IPS DF 6.9 (cell line): ENCODE results near the gene SF3B1.
"Not testable (repeated sequence)": the region's sequence is repeated elsewhere in the genome, so short reads cannot be mapped to it uniquely, and the experiment has no call there.

Source experiments
- DNase-seq: peaks from one replicate; pipeline ENCODE4 v3.0.0-alpha.2; 2013; ENCODE audit warnings: low read depth, low spot score
- H3K27ac ChIP-seq: one replicate; pipeline ENCODE4 v1.5.1; 2013; ENCODE audit warnings: low read length, control low read depth
- H3K27me3 ChIP-seq: 2 replicates; pipeline ENCODE4 v1.6.1; 2013; ENCODE audit warnings: mild to moderate bottlenecking, low read length; ENCODE audit not compliant: control insufficient read depth, insufficient read depth
- H3K36me3 ChIP-seq: 2 replicates; pipeline ENCODE4 v1.6.1; 2013; ENCODE audit warnings: low read length; ENCODE audit not compliant: control insufficient read depth, insufficient read depth
- H3K4me1 ChIP-seq: 2 replicates; pipeline ENCODE4 v1.6.1; 2013; ENCODE audit warnings: low read length; ENCODE audit not compliant: control insufficient read depth, insufficient read depth
- H3K4me3 ChIP-seq: 2 replicates; pipeline ENCODE4 v1.5.1; 2013; ENCODE audit warnings: mild to moderate bottlenecking, low read length
- H3K9me3 ChIP-seq: 2 replicates; pipeline ENCODE4 v1.6.1; 2013; ENCODE audit warnings: low read length, inconsistent platforms; ENCODE audit not compliant: control insufficient read depth, insufficient read depth
- WGBS: extraction: QIAGEN DNeasy Blood & Tissue Kit; methylation state at CpG from one replicate; pipeline ENCODE4 v1.1.7; 2013; ENCODE audit warnings: mixed read lengths, missing lambda C conversion rate; ENCODE audit not compliant: insufficient read length, insufficient coverage; 5-methylcytosine and 5-hydroxymethylcytosine counted together

Gene SF3B1

DNA sequence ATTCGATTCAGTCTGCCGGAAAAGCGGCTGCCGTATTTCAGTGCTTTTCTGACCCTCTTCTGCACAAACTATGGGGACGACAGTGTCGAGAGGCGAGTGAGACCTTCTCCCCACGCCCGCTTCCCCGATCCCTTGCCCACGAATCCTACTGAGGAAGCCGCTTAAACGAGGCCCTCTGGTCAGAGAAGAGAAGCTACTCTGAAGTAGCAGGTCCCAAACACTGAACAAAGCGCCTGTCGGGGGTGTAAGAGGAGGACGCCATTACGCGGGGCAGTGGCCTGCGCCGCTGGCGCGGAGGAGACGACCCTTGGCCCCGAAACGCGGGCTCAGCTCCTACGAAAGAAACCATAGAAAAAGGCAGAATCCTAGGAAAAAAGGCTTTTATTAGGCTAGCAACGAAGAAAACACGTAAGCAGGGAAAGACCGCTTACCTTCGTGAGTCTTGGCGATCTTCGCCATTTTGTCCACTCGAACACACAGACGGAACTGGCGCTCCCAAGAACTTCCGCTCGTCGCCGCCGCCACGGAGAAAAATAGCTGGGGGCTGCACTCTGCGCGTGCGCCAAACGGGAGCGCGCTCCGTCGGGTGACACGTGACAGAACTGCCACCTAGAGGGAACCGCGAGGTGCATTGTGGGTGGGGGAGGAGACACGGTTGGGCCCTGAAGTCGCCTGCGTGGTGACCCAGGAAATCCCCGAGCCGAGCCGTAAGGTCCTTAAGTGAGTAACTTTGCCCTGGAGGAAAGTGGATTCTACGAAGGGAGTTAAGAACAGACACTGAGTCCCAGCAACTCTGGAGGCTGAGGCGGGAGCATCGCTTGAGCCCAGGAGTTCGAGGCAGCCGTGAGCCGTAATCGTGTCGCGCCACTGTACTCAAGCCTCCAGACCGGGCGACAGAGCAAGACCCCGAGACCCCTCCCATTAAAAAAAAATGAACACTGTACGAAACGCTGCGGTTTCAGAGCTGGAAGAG, at the start of gene SF3B1:
TSS of gene SF3B1 (minus strand) at position 488 of the 973 bp plus-strand sequence. CDS start at position 459, 29 bp downstream.
- DNase-seq: peak; percentile 95
- H3K4me3 ChIP-seq: peak within 1 kb of the TSS; percentile 99
- H3K27ac ChIP-seq: no peak within 1 kb of the TSS
- H3K36me3 ChIP-seq: no peaks in the 10 kb centered on the region
- H3K27me3 ChIP-seq: no peaks in the 10 kb centered on the region
- H3K4me1 ChIP-seq: peaks cover under 1% of the 10 kb centered on the region; the same call in 1 of the 2 replicates
- H3K9me3 ChIP-seq: no peaks in the 10 kb centered on the region
- WGBS: no CpG with 5 or more reads among the region's 74 CpGs

DNA sequence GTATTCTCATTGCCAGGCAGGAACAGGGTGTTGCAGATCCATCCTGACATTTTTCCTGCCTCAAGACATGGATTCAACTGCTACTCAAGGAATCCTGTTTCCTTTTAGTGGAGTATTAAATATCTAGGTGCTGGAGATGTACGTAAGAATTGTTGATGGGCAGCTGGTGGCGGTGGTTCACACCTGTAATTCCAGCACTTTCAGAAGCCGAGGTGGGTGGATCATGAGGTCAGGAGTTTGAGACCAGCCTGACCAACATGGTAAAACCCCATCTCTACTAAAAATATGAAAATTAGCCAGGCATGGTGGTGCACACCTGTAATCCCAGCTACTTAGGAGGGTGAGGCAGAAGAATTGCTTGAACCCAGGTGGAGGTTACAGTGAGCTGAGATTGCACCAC, 49.4 kb upstream of the SF3B1 start:
- WGBS: no CpG with 5 or more reads among the region's 3 CpGs
- H3K27me3 ChIP-seq, DNase-seq, H3K27ac ChIP-seq, H3K9me3 ChIP-seq, H3K4me1 ChIP-seq, H3K4me3 ChIP-seq: not testable (repeated sequence)
- H3K36me3 ChIP-seq: peaks cover 17% of the 10 kb centered on the region

GRCh38 chr2:197480165-197481036, 45.6 kb upstream of the SF3B1 start:
- Histone ChIP-seq H3K27me3 (no peaks in the 10 kb centered on the region), H3K4me1 (no peaks in the 10 kb centered on the region), H3K9me3 (no peaks in the 10 kb centered on the region), H3K36me3 (no peaks in the 10 kb centered on the region), H3K27ac (no peak overlapping the region), H3K4me3 (no peak overlapping the region)
- no peak for DNase-seq
- WGBS: no CpG with 5 or more reads among the region's 9 CpGs

DNA sequence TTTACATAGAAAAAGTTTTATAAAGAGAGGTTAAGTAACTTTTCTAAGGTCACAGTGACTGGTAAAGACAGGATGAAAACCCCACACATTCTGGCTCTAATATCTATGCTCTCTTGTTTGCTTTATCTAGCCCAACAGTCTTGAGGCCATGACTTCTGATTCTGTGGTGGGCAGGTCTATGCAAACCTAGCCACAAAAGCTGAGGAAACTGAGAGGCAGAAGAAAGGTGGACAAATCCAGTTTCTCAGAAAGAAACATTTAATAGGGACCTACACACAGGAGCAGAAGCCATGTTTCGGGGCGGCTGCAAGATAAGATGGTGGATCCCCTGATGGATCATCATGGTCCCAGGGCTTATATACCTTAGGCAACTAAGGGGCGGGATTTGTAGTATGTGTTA, 43.0 kb upstream of the SF3B1 start:
- no CpG with 5 or more reads among the region's 3 CpGs for WGBS

GRCh38 chr2:197472166-197472565, 37.3 kb upstream of the SF3B1 start:
- Histone ChIP-seq H3K27me3 (no peaks in the 10 kb centered on the region), H3K27ac (no peak overlapping the region), H3K4me1 (no peaks in the 10 kb centered on the region), H3K4me3 (no peak overlapping the region), H3K36me3 (no peaks in the 10 kb centered on the region; the same call in 1 of the 2 replicates), H3K9me3 (no peaks in the 10 kb centered on the region)
- WGBS: no CpG with 5 or more reads among the region's 5 CpGs
- no peak for DNase-seq

More for the DNA sequence above, 43.0 kb upstream of the SF3B1 start:
- Histone ChIP-seq H3K27me3 (no peaks in the 10 kb centered on the region), H3K36me3 (no peaks in the 10 kb centered on the region), H3K9me3 (no peaks in the 10 kb centered on the region), H3K4me1 (no peaks in the 10 kb centered on the region), H3K4me3 (no peak overlapping the region), H3K27ac (no peak overlapping the region)
- DNase-seq: no peak

- no peak overlapping the region for H3K27ac ChIP-seq
- H3K4me1 ChIP-seq: no peaks in the 10 kb centered on the region
- H3K27me3 ChIP-seq: no peaks in the 10 kb centered on the region
- DNase-seq: no peak
- no peaks in the 10 kb centered on the region for H3K9me3 ChIP-seq
- H3K4me3 ChIP-seq: no peak overlapping the region
- WGBS: no CpG with 5 or more reads among the region's 1 CpG
- H3K36me3 ChIP-seq: peaks cover 3% of the 10 kb centered on the region; the same call in 1 of the 2 replicates
Measured at GRCh38 chr2:197464175-197464574, 29.3 kb upstream of the SF3B1 start.

GRCh38 chr2:197461057-197461456, 26.2 kb upstream of the SF3B1 start:
- Histone ChIP-seq H3K4me1 (no peaks in the 10 kb centered on the region), H3K4me3 (no peak overlapping the region), H3K36me3 (peaks cover 3% of the 10 kb centered on the region; the same call in 1 of the 2 replicates), H3K27ac (no peak overlapping the region), H3K9me3 (no peaks in the 10 kb centered on the region), H3K27me3 (no peaks in the 10 kb centered on the region)
- WGBS: no CpG with 5 or more reads among the region's 2 CpGs
- no peak for DNase-seq

DNA sequence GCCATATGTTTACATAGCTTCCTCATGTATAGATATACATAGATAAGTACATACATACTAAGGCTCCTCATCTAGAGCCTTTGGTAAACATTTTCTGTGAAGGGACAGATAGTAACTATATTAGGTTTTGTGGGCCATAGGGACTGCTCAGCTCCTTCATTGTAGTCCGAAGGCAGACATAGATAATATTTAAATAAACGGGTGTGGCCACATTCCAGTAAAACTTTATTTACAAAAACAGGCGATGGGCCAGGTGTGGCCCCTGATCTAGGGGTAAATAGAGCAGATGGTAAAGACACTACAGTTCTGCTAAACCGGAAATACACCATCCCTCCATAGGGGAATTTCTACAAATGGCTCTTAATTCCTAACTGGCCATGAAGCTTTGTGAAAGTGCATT, 25.8 kb upstream of the SF3B1 start:
- Histone ChIP-seq H3K4me3 (no peak overlapping the region), H3K27me3 (no peaks in the 10 kb centered on the region), H3K9me3 (no peaks in the 10 kb centered on the region), H3K4me1 (no peaks in the 10 kb centered on the region), H3K36me3 (peaks cover 3% of the 10 kb centered on the region; the same call in 1 of the 2 replicates), H3K27ac (no peak overlapping the region)
- DNase-seq: no peak
- WGBS: no CpG with 5 or more reads among the region's 4 CpGs

- no peaks in the 10 kb centered on the region for H3K4me1 ChIP-seq
- H3K4me3 ChIP-seq: no peak overlapping the region
- H3K27me3 ChIP-seq: no peaks in the 10 kb centered on the region
- WGBS: no CpG with 5 or more reads among the region's 1 CpG
- H3K27ac ChIP-seq: no peak overlapping the region
- no peaks in the 10 kb centered on the region for H3K9me3 ChIP-seq
- no peaks in the 10 kb centered on the region for H3K36me3 ChIP-seq
- no peak for DNase-seq
Measured at GRCh38 chr2:197455428-197455827, 20.6 kb upstream of the SF3B1 start.

DNA sequence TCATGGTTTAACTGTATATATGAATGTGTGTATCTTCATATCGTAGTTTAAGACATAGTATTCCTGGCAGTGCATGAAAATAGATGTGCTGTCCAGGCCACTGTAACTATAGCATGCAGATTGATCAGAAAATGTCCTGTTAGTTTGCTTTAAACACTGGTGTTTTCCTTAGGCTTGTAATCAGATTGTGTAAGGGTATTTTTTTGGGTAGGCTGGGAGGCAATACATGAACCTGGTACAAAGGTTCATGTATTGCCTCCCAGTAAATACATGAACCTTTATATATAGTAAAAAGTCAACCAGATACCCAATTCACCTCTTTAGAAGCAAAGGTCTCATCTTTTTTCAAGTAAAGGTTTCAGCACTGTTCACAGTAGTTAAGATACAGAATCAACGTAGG, 20.1 kb upstream of the SF3B1 start:
- Histone ChIP-seq H3K9me3 (no peaks in the 10 kb centered on the region), H3K27ac (no peak overlapping the region), H3K27me3 (no peaks in the 10 kb centered on the region), H3K36me3 (no peaks in the 10 kb centered on the region), H3K4me3 (no peak overlapping the region), H3K4me1 (no peaks in the 10 kb centered on the region)
- no peak for DNase-seq
- no CpG with 5 or more reads among the region's 2 CpGs for WGBS
